ENCODE data around the gene PUS7L. TPM values are rescaled to one million over a fixed set of nuclear protein-coding genes. Genes with fewer than 3 reads are reported as not detected.

Gene PUS7L
- total and polyA plus RNA-seq, 2 of the 13 experiments (the other 11 are each of a cell fraction or from before 2014, with no cell fraction given) = 6.5 to 37.6 TPM

DNA sequence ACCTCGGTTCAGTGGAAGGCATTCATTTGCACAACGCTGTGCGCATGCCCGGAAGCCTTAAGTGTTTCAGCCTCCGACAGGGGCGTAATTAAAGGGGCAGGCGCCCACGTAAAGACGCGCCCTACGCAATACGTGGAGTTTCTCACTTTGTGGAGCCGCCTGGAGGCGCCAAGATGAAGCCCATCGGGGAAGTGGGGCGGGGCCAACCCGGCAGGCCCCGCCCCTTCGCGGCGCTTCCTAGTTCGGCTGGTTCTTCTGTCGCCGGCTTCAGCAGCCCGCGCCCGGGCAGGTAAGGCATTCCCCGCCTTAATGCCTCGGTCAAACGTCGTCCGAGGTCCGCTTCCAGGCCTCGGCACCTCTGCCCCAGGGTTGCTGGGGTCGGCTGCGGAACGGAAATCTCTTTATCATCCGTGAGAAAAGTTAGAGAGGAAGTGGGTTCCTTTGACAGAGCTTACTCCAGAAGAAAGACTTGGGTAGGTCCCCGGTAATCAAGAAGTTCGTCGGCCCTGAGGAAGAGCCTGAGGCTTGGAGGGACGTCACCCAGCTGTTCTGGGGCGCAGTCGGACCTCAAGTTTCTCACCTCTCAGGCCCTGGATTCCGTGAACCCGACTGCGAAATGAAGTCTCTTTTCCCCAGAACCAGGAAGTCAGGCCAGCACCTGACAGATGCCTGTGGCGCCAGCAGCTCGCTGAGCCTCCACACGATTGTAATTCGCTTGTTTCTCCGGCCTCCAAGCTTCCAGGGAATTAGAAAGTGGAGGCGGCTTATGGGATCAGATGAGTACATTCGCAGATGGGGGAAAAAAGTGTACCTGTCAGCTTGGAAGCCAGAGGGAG is at the start of gene PUS7L, which contains the start of gene IRAK4 (continued):
- TF ChIP-seq, protein P1, sequence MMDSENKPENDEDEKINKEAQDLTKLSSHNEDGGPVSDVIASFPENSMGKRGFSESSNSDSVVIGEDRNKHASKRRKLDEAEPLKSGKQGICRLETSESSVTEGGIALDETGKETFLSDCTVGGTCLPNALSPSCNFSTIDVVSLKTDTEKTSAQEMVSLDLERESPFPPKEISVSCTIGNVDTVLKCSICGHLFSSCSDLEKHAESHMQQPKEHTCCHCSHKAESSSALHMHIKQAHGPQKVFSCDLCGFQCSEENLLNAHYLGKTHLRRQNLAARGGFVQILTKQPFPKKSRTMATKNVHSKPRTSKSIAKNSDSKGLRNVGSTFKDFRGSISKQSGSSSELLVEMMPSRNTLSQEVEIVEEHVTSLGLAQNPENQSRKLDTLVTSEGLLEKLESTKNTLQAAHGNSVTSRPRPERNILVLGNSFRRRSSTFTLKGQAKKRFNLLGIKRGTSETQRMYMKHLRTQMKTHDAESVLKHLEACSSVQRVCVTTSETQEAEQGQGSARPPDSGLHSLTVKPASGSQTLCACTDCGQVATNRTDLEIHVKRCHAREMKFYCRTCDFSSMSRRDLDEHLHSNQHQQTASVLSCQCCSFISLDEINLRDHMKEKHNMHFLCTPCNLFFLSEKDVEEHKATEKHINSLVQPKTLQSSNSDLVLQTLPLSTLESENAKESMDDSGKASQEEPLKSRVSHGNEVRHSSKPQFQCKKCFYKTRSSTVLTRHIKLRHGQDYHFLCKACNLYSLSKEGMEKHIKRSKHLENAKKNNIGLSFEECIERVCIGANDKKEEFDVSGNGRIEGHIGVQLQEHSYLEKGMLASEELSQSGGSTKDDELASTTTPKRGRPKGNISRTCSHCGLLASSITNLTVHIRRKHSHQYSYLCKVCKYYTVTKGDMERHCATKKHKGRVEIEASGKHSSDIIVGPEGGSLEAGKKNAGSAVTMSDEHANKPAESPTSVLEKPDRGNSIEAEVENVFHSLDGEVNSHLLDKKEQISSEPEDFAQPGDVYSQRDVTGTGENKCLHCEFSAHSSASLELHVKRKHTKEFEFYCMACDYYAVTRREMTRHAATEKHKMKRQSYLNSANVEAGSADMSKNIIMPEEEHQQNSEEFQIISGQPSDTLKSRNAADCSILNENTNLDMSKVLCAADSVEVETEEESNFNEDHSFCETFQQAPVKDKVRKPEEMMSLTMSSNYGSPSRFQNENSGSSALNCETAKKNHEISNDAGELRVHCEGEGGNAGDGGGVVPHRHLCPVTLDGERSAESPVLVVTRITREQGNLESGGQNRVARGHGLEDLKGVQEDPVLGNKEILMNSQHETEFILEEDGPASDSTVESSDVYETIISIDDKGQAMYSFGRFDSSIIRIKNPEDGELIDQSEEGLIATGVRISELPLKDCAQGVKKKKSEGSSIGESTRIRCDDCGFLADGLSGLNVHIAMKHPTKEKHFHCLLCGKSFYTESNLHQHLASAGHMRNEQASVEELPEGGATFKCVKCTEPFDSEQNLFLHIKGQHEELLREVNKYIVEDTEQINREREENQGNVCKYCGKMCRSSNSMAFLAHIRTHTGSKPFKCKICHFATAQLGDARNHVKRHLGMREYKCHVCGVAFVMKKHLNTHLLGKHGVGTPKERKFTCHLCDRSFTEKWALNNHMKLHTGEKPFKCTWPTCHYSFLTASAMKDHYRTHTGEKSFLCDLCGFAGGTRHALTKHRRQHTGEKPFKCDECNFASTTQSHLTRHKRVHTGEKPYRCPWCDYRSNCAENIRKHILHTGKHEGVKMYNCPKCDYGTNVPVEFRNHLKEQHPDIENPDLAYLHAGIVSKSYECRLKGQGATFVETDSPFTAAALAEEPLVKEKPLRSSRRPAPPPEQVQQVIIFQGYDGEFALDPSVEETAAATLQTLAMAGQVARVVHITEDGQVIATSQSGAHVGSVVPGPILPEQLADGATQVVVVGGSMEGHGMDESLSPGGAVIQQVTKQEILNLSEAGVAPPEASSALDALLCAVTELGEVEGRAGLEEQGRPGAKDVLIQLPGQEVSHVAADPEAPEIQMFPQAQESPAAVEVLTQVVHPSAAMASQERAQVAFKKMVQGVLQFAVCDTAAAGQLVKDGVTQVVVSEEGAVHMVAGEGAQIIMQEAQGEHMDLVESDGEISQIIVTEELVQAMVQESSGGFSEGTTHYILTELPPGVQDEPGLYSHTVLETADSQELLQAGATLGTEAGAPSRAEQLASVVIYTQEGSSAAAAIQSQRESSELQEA (CRISPR knock-in tag; IDR thresholded peaks at IDR 0.05; ENCODE audit: not compliant biosample characterization) = no peak
- TF ChIP-seq IRF2 (CRISPR knock-in tag; IDR thresholded peaks at IDR 0.05) = no peak
- TF ChIP-seq TGIF2 (CRISPR knock-in tag; IDR thresholded peaks at IDR 0.05) = no peak
- no peak for TF ChIP-seq GABPA (IDR thresholded peaks at IDR 0.05; ENCODE audit: low read depth, low read length)
- peak; percentile 48 for TF ChIP-seq GABPA (CRISPR knock-in tag; IDR thresholded peaks at IDR 0.05; ENCODE audit: low read depth)
- TF ChIP-seq FOXK2 (IDR thresholded peaks at IDR 0.05) = no peak
- 0 out of 2 replicates have a peak, but pooled peaks have one; percentile 52 for TF ChIP-seq ZNF20 (CRISPR knock-in tag; IDR thresholded peaks at IDR 0.05)
- TF ChIP-seq, protein P2, sequence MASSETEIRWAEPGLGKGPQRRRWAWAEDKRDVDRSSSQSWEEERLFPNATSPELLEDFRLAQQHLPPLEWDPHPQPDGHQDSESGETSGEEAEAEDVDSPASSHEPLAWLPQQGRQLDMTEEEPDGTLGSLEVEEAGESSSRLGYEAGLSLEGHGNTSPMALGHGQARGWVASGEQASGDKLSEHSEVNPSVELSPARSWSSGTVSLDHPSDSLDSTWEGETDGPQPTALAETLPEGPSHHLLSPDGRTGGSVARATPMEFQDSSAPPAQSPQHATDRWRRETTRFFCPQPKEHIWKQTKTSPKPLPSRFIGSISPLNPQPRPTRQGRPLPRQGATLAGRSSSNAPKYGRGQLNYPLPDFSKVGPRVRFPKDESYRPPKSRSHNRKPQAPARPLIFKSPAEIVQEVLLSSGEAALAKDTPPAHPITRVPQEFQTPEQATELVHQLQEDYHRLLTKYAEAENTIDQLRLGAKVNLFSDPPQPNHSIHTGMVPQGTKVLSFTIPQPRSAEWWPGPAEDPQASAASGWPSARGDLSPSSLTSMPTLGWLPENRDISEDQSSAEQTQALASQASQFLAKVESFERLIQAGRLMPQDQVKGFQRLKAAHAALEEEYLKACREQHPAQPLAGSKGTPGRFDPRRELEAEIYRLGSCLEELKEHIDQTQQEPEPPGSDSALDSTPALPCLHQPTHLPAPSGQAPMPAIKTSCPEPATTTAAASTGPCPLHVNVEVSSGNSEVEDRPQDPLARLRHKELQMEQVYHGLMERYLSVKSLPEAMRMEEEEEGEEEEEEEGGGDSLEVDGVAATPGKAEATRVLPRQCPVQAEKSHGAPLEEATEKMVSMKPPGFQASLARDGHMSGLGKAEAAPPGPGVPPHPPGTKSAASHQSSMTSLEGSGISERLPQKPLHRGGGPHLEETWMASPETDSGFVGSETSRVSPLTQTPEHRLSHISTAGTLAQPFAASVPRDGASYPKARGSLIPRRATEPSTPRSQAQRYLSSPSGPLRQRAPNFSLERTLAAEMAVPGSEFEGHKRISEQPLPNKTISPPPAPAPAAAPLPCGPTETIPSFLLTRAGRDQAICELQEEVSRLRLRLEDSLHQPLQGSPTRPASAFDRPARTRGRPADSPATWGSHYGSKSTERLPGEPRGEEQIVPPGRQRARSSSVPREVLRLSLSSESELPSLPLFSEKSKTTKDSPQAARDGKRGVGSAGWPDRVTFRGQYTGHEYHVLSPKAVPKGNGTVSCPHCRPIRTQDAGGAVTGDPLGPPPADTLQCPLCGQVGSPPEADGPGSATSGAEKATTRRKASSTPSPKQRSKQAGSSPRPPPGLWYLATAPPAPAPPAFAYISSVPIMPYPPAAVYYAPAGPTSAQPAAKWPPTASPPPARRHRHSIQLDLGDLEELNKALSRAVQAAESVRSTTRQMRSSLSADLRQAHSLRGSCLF (CRISPR knock-in tag; IDR thresholded peaks at IDR 0.05; ENCODE audit: borderline replicate concordance) = no peak
- TF ChIP-seq ETV5 (CRISPR knock-in tag; IDR thresholded peaks at IDR 0.05; ENCODE audit: borderline replicate concordance) = no peak; the same call in 1 of the 2 replicates
- TF ChIP-seq FOXA3 (CRISPR knock-in tag; IDR thresholded peaks at IDR 0.05) = no peak
- TF ChIP-seq, protein P3, sequence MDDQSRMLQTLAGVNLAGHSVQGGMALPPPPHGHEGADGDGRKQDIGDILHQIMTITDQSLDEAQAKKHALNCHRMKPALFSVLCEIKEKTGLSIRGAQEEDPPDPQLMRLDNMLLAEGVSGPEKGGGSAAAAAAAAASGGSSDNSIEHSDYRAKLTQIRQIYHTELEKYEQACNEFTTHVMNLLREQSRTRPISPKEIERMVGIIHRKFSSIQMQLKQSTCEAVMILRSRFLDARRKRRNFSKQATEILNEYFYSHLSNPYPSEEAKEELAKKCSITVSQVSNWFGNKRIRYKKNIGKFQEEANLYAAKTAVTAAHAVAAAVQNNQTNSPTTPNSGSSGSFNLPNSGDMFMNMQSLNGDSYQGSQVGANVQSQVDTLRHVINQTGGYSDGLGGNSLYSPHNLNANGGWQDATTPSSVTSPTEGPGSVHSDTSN (CRISPR knock-in tag; IDR thresholded peaks at IDR 0.05; ENCODE audit: borderline replicate concordance) = 0 out of 2 replicates have a peak, but pooled peaks have one; percentile 24
- no peak for TF ChIP-seq KLF12 (CRISPR knock-in tag; IDR thresholded peaks at IDR 0.05; ENCODE audit: borderline replicate concordance)
- TF ChIP-seq ZNF766 (CRISPR knock-in tag; IDR thresholded peaks at IDR 0.05; ENCODE audit: borderline replicate concordance) = no peak

Data from HepG2 (cell line).